Stimulated activated CD4-positive, alpha-beta T cell treated with anti-CD3 and anti-CD28 coated beads, TNF-alpha, amount 100 ng/mL, for 4 hours (primary cell): ENCODE measurements around the gene VAV2.
"Not testable (repeated sequence)": the region's sequence is repeated elsewhere in the genome, so short reads cannot be mapped to it uniquely, and the experiment has no call there.

ENCODE experiments used
- DNase-seq, 3 experiments: peaks; one replicate each; pipeline ENCODE4 v3.0.0-alpha.2; 2020; ENCODE audit warnings: low read depth in 3 of 3

VAV2 gene

DNA sequence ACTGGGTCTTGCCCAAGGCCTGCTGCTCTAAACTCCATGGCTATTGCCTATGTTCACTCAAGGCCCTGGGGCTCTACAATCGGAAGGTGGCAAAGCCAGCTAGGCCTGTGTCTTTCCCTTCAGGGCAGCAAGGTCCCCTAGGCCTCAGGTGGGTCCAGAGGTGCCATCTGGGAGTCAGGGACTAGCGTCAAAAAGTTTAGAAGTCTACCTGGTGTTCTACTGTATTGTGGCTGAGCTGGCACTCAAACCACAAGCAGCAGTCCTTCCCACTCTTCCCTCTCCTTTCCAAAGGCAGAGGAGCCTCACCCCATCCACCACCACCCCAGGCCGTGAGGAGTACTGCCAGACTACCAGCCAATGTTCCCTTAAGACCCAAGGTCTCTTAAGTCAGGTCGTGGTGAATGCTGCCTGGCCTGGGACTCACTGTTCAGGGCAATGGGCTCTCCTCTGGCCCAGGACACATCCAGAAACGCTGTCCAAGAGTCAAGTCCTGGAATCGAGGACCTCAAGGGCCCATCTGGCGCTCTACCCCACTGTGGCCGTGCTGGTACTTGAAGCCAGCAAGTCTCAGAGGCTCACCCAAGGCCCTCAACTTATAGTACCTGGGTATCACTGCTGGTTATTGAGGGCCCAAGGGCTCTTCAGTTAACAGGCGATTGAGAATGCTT lies 241.0 kb downstream of the VAV2 start:
- no peak for DNase-seq

DNA sequence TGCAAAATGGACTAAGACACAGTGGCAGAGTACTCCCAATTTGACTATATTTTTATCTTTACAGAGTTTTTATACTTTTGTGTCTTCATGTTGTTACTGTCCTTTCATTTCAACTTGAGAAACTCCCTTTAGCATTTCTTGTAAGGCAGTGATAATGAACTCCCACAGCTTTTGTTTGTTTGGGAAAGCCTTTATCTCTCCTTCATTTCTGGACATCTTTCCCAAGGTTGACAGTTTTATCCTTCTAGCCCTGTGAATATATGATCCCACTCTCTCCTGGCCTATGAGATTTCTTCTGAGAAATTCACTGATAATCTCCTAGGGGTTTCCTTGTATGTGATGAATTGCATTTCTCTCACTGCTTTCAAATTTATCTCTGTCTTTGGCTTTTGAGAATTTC lies 244.8 kb downstream of the VAV2 start:
- no peak for DNase-seq

DNA sequence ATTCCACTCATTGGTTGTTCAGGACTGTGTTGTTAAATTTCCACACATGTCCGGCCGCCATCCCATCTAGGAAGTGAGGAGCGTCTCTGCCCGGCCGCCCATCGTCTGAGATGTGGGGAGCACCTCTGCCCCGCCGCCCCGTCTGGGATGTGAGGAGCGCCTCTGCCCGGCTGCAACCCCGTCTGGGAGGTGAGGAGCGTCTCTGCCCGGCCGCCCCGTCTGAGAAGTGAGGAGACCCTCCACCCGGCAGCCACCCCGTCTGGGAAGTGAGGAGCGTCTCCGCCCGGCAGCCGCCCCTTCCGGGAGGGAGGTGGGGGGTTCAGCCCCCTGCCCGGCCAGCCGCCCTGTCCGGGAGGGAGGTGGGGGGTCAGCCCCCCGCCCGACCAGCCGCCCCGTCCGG lies 247.6 kb downstream of the VAV2 start:
- DNase-seq, result not testable (repeated sequence)

DNA sequence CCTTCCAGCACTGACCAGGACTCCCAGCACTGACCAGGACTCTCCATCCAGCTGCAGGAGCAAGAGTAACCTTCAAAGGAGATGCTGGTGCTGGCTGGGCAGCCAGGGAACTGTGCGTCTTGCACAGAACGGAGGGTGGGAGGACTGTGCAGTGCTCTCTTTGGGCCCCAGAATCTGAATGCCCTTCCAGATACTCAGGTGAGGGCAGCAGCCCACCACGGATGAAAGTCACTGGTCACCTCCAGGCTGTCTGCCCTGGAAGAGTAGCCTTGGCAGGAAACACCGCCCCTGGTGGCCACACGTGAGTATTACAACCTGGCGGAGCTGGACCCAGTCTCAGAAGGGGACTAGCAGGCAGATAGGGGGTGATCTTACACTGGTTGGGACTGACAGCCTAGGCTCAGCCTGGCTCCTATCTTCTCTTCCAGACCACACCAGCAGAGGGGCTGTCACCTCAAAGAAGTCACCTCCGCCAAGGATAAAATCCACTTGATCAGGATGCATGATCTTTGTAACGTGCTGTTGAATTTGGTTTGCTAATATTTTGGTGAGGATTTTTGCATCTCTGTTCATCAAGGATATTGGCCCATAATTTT lies 249.2 kb downstream of the VAV2 start:
- peak; percentile 55 to 60 (median 58) for DNase-seq

DNA sequence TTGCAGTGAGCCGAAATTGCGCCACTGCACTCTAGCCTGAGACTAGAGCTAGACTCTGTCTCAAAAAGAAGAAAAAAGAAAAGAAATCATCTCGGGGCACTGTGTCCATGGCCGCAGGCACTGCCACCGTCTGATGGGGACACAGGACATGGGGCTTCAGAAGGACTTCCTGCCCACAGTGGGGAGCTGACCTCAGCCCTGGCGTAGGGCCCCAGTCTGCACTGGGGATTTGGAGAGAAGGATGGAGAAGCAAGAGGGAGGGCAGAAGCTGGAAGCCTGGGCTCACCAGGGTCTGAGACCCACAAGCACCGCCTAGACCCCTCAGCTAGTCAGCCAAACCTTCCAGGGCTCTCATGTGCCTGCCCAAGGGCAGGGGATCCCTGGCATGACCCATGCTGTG lies 249.9 kb downstream of the VAV2 start:
- no peak for DNase-seq

DNA sequence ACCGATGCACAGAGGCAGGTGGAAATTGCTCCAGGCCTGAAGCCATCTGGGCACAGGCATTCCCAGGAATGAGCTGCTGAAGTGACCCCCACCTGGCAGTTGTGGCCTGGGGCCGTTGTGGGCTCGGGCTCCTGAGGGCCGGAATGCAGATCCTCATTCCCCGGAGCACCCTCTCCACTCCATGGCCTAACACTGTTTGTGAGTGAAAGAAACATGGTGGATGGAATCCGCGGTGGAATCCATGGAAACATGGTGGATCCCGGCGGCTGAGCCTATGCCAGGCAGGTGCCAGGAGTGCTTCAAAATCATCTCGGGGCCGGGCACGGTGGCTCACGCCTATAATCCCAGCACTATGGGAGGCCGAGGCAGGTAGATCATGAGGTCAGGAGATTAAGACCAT lies 250.4 kb downstream of the VAV2 start:
- no peak for DNase-seq

GRCh38 chr9:133740911-133741310 lies 251.2 kb downstream of the VAV2 start:
- no peak for DNase-seq

GRCh38 chr9:133739408-133740280 lies 252.5 kb downstream of the VAV2 start:
- DNase-seq, result no peak

- DNase-seq, result no peak
These were observed 253.4 kb downstream of the VAV2 start for GRCh38 chr9:133738640-133739225.

DNA sequence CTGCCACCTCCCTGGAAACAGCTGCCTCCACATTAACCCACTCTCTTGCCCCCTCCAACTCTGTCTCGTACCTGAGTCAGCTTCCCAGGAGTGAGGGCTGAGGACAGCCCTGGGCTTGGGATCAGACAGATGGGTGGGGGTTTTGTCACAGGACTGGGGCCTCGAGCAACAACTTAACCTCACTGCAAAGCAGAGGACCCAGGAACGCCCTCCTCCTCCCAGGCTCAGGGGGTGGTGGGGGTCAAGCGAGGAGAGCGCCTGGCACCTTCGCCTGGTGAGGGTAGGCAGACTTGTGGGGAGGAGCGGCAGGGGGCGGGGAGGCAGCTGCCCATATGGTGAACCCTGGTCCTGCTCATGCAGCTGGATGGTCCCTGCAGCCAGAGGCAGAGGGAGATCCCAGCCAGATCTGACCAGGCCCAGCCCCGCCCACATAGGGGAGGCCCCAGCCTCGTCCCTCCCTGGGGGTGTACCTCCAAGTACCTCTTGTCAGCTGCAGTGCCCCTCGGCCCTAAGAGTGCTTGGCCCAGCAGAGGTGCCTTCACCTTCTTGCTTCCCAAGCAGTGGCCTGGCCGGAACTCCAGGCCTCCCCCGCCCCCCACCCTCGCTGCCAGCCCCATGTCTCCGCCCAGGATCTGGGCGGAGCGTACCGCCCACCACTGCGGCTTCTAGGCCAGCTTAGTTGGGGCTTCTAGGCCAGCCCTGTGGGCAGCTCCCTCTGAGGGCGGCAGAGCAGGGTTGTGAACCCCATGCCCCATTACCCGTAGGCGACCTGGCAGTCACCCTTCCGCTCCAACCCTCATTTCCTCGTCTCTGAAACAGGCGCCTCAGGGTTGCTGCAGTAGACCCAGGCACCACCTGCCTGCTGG lies 254.1 kb downstream of the VAV2 start, which contains the start of gene SARDH:
Gene SARDH, minus strand, starts transcription at position 579 of the 866 bp plus-strand sequence. CDS start 4,179 bp downstream, outside the sequence.
- peak in 1 of 3 experiments; percentile 11 for DNase-seq

- no peak for DNase-seq
These were observed 254.9 kb downstream of the VAV2 start for GRCh38 chr9:133737071-133737773.

DNA sequence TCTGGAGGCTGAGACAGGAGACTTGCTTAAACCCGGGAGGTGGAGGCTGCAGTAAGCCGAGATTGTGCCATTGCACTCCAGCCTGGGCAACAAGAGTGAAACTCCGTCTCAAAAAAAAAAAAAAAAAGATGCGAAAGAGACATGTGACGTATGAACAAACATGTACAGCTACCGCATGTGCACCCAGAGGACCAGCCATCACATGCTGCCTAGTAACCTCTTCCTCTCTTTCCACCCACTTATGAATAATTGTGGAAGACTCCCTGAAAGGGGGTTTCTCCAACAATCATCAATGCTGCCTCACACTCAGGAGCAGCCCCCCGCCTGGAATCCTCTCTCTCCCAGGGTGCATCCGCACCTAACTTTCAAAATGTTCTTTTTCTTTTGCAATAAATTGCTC lies 256.2 kb downstream of the VAV2 start:
- DNase-seq, result no peak

GRCh38 chr9:133735415-133735775 lies 256.7 kb downstream of the VAV2 start:
- no peak for DNase-seq

GRCh38 chr9:133734590-133735414 lies 257.3 kb downstream of the VAV2 start:
- no peak for DNase-seq

GRCh38 chr9:133733796-133734533 lies 258.2 kb downstream of the VAV2 start:
- no peak for DNase-seq

GRCh38 chr9:133733421-133733795 lies 258.7 kb downstream of the VAV2 start:
- DNase-seq, result no peak

- no peak for DNase-seq
These were observed 259.3 kb downstream of the VAV2 start for GRCh38 chr9:133732639-133733408.

DNA sequence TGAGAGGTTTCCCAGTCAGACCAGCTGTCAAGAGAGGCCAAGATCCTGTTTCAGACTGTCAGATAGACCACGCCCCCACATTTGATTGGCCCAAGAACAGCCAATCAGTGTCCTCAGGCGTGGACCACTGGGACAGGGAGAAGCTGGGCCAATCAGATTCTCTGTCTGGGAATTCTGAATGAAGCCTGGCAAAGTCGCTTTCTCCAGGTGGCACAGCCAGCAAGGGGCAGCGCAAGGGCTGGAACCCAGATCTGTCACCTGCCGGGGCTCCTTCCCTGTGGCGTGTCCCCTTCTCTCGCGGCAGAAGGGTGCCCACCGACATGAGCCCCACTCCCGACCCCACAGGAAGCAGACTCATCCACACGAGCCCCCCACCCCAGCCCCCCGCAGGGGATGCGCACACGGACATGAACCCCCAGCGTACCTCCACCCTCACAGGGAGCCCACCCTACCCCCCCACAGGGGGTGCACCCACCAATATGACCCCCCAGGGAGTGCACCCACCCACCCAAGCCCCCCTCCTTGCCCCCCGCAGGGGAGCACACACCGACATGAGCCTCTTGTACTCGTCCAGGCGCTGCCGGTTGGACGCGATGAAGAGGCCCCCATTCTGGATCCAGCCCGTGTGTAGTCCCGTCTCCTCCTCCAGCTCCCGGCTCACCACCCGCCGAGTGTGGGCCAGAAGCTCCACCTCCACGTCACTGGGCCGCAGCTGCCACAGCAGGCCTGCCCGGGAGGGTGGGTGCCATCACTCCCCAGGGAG lies 260.1 kb downstream of the VAV2 start:
- DNase-seq, result no peak
